RWPE1 (cell line): ENCODE measurements around the gene PLEKHG4B.

ENCODE experiments used
- CTCF ChIA-PET: fragments of 350-600 bp; sonication (Branson Sonifier 250); formaldehyde crosslinking; extraction: SDS; loops from one replicate; lab custom pipeline; 2021; lab: Yijun Ruan, JAX
- POLR2A ChIA-PET: fragments of 400-600 bp; formaldehyde crosslinking; extraction: SDS; loops from one replicate; lab custom pipeline; 2020; ENCODE audit warnings: antibody characterized with exemption; ENCODE audit not compliant: low non-redundant PET; lab: Yijun Ruan, JAX
- DNase-seq: peaks from one replicate; pipeline ENCODE4 v3.0.0; 2012; ENCODE audit warnings: low spot score
- H3K27ac ChIP-seq: fragments of 450-650 bp; 2 replicates; pipeline ENCODE4 v1.5.1; 2017
- TF ChIP-seq, protein P1 (sequence below): fragments of 450-650 bp; conservative IDR thresholded peaks from 2 replicates; pipeline ENCODE4 v1.5.1; 2017; ENCODE audit warnings: low read depth, mild to moderate bottlenecking

Gene PLEKHG4B

DNA sequence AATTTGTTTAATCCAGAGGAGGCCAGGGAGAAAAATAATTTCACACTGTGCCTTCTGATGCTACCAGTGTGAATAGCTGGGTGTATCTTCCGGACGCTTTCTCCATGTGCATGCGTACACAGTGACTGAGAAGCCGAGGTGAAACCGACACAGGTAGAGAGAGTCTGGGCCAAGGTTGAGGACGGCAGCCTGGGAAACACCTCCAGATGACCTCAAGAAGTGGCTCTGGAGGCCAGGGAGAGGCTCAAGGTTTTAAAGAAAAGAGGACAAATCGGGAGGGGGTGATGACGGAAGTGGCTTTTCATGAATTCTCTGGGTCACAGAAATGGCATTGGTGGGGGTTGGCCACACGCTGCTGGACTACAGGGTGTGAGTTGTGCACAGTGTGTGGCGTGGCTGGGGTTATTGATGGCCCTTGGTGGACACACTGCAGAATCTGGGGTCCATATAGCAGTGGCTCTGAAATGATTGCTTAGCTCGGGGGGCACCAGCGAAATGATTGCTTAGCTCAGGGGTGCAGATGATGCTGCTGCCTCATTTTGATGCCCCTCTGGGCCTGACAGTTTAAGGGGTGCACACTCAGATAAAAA is 65.3 kb downstream of the PLEKHG4B start:
- H3K27ac ChIP-seq: no peak overlapping the region
- DNase-seq: no peak
- ChIA-PET CTCF (no interaction called here), POLR2A (no interaction called here)
- TF ChIP-seq, protein P1, sequence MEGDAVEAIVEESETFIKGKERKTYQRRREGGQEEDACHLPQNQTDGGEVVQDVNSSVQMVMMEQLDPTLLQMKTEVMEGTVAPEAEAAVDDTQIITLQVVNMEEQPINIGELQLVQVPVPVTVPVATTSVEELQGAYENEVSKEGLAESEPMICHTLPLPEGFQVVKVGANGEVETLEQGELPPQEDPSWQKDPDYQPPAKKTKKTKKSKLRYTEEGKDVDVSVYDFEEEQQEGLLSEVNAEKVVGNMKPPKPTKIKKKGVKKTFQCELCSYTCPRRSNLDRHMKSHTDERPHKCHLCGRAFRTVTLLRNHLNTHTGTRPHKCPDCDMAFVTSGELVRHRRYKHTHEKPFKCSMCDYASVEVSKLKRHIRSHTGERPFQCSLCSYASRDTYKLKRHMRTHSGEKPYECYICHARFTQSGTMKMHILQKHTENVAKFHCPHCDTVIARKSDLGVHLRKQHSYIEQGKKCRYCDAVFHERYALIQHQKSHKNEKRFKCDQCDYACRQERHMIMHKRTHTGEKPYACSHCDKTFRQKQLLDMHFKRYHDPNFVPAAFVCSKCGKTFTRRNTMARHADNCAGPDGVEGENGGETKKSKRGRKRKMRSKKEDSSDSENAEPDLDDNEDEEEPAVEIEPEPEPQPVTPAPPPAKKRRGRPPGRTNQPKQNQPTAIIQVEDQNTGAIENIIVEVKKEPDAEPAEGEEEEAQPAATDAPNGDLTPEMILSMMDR: no peak

DNA sequence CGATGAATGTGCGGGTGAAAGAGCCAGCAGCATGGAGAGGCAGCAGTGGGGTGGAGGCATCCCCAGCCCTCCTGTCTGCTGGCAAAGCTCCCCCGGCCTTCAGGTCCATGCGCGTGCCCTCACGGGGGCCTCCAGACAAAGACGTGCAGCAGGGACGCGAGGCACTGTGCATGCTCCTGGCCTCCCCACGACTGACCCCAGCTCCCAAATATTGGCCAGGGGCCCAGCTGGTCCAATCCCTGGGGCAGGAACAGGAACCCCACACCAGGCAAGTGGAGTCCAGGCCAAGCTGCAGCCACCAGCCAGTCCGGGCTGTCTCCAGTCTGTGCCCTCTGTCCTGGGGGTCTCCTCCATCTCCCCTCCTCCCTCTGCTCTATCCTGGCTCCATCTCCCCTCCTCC is 65.8 kb downstream of the PLEKHG4B start:
- H3K27ac ChIP-seq: no peak overlapping the region
- TF ChIP-seq, protein P1: no peak
- no peak for DNase-seq
- ChIA-PET POLR2A (no interaction called here), CTCF (no interaction called here)

DNA sequence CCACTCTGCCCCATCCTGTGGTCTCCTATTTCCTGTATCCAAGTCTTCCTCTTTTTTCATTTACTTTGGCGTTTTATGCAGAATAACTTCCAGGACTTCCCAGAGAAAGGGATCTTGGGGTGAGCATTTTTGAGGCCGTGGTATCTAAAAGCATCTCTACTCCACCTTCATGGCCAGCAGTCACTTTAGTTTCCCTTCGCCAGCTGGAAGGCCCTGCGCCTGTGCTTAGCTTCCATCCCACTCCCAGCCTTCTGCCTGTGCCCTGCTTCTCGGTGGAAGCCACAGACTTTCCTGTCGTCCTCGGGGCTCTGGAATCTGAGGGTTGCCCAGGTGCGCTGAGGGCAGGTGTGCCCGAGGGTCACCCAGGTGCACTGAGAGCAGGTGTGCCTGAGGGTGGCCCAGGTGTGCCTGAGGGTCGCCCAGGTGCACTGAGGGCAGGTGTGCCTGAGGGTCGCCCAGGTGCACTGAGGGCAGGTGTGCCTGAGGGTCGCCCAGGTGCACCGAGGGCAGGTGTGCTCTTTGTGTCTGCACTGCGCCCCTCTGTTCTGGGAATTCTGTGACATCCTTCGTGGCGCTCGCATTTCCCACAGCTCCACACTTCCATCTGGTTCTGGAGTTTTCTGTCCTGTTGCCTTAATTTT is 67.0 kb downstream of the PLEKHG4B start:
- no peak for DNase-seq
- ChIA-PET POLR2A (no interaction called here), CTCF (no interaction called here)
- no peak overlapping the region for H3K27ac ChIP-seq
- TF ChIP-seq, protein P1: no peak

DNA sequence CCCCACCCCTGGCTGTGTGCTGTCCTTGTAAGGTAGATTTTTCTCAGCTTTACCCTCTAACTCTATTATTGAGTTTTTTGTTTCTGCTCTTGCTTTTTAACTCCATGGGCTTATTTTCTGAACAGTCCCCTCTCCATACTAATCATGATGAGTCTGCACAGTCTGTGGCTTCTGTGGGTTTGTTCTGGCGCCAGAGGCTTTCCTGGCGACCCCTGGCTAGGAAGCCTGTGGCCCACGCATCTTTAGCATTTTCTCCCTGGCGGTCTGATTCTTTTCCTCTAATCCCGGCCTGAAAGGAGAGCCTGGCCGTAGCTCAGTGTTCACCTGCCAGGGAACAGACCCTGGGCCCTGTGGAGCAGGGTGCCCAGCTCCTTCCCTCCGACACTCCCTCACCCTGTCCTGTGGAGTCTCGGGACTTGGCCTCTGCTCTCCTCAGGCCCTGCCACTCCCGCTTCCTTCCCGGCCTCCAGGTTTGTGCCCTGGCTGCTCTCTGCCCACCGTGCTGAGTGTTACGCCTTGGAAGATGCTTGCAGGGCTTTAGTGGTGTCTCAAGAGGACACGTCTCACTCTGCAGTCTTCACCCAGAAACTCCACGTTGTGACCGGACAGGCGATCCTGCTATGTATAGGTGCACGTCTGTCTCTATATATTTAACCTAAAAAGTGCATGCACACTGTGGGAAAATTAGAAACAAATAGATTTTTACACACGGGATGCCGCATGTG is 67.6 kb downstream of the PLEKHG4B start:
- ChIA-PET CTCF (no interaction called here), POLR2A (no interaction called here)
- H3K27ac ChIP-seq: no peak overlapping the region
- DNase-seq: no peak
- TF ChIP-seq, protein P1: no peak

DNA sequence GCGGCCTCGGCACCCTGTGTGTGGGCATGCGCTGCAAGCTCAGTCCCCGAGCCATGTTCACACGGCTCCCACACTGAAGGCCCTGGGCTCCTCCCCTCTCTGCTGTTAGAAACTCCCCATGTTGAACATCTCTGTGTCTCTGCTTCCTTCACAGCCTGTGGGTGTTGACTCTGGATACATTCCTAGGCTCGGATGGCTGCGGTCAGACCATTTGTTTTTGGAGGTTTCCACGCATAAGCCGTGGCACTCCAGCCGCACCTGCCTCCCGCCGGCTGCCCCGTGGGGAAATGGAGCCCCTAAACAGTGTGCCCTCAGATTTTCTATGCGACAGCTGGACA is 68.2 kb downstream of the PLEKHG4B start:
- DNase-seq: no peak
- H3K27ac ChIP-seq: no peak overlapping the region
- ChIA-PET POLR2A (no interaction called here), CTCF (no interaction called here)
- TF ChIP-seq, protein P1: no peak

DNA sequence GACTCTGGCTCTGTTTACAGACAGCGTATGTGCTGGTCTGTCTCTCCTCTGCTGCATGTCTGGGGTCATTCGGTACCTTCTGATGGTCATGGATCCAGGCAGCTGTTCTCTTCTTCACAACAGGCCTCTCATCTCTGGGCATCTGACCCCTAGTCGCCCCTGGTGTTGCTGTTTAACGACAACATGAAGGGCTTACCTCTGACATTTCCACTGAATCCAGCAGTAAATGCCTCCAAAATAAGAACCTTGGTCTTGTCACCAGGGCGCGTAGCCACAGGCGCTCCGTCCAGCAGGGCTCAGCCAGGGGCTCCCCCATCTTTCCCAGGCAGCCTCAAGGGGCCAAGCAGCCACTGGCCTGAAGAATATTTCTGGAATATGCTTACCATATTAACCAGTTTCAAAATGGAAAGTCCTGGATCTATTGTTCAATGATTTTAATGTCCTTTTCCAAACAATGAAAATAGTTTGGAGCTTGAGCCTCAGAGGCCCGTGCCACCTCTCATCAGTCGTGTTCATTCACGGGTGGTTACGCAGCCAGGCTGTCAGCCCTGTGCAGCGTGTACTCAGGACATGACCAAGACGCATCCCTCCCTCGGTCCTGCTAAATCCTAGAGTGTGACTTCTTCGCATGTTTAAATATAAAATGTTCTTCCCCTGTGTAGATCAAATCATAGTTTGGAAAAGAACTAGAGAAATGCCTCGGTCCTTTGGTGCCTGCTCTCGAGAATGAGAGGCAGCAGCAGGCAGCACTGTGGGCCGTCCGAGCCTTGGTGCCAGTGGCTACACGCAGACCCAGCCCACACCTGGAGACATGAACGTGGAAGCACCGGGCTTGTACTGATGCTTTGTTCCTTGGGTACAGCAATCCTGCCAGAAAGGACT is 69.2 kb downstream of the PLEKHG4B start:
- POLR2A ChIA-PET: no interaction called here
- no peak for DNase-seq
- CTCF ChIA-PET: no interaction called here
- H3K27ac ChIP-seq: no peak overlapping the region
- TF ChIP-seq, protein P1: no peak
